Measurements from ENCODE around the gene CTRB2. TPM values are rescaled to one million over a fixed set of nuclear protein-coding genes. Genes with fewer than 3 reads are reported as not detected.
A peak's percentile ranks its signal among the peaks of the same experiment; 100 is the strongest.

Gene CTRB2
- total RNA-seq, 1 donor from 2014 or later, result not detected

GRCh38 chr16:75248142-75248535 lies 41.2 kb upstream of the CTRB2 start:
- Mint-ChIP-seq H3K9me3 (no peaks in the 10 kb centered on the region), H3K27me3 (ENCODE audit: low read depth) (peaks cover 7% of the 10 kb centered on the region), H3K4me3 (peak overlapping the region; percentile 78), H3K27ac (ENCODE audit: unreplicated experiment) (peak overlapping the region; percentile 1), H3K4me1 (peaks cover 68% of the 10 kb centered on the region), H3K36me3 (ENCODE audit: low read depth) (no peaks in the 10 kb centered on the region)
- DNase-seq (ENCODE audit: low read depth, low spot score), result no peak
- no peak for TF ChIP-seq CTCF (conservative IDR thresholded peaks at IDR 0.05)

GRCh38 chr16:75247249-75247648 lies 40.3 kb upstream of the CTRB2 start:
- no peak for TF ChIP-seq CTCF (conservative IDR thresholded peaks at IDR 0.05)
- Mint-ChIP-seq H3K4me3 (peak overlapping the region; percentile 78), H3K36me3 (ENCODE audit: low read depth) (no peaks in the 10 kb centered on the region), H3K9me3 (no peaks in the 10 kb centered on the region), H3K27ac (ENCODE audit: unreplicated experiment) (no peak overlapping the region), H3K27me3 (ENCODE audit: low read depth) (peaks cover 7% of the 10 kb centered on the region), H3K4me1 (peaks cover 71% of the 10 kb centered on the region)
- no peak for DNase-seq (ENCODE audit: low read depth, low spot score)

DNA sequence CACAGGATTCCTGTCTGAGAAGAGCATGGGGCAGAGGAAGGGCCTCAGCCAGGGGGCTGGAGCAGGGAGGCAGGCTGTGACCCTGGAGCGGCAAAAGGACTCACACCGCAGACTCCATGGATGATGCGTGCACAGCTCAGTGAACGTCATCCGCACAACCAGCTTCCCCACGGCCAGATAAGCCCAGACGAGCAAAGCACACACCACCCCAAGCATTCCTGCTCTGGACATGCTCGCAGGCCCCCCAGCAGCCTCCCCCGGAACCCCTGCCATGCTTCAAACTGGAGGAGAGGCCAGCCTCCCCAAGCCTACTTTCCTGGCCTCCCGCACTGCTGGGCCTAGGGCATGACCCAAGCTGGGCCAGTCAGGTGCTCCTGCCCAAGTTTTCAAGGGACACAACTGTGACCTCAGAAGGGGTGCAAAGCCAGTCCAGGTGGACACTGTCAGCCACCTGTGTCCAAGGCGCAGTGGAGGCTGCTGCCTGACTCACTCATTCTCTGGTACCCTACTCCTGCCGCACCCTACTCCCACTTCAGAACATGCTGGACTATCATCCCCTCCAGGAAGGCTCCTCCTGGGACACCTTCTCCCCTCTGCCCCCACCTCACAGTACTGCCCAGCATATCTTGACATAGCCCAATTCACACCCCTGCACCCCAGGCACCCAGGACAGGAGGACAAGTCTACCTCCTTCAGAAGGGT lies 39.7 kb upstream of the CTRB2 start:
- DNase-seq (ENCODE audit: low read depth, low spot score), result no peak
- no peak for TF ChIP-seq CTCF (conservative IDR thresholded peaks at IDR 0.05)
- H3K4me3 Mint-ChIP-seq, result peak overlapping the region; percentile 78
- H3K9me3 Mint-ChIP-seq, result no peaks in the 10 kb centered on the region
- no peaks in the 10 kb centered on the region for H3K36me3 Mint-ChIP-seq (ENCODE audit: low read depth)
- H3K27me3 Mint-ChIP-seq (ENCODE audit: low read depth), result peaks cover 7% of the 10 kb centered on the region
- peak overlapping the region; percentile 95 for H3K27ac Mint-ChIP-seq (ENCODE audit: unreplicated experiment)
- peaks cover 65% of the 10 kb centered on the region for H3K4me1 Mint-ChIP-seq

GRCh38 chr16:75244844-75245758 lies 38.1 kb upstream of the CTRB2 start:
- no peak for DNase-seq (ENCODE audit: low read depth, low spot score)
- Mint-ChIP-seq H3K4me3 (peak overlapping the region; percentile 69), H3K27ac (ENCODE audit: unreplicated experiment) (peak overlapping the region; percentile 94)

More at GRCh38 chr16:75244844-75245758, 38.1 kb upstream of the CTRB2 start:
- H3K4me1 Mint-ChIP-seq, result peaks cover 71% of the 10 kb centered on the region
- H3K36me3 Mint-ChIP-seq (ENCODE audit: low read depth), result no peaks in the 10 kb centered on the region
- H3K27me3 Mint-ChIP-seq (ENCODE audit: low read depth), result peaks cover 2% of the 10 kb centered on the region
- TF ChIP-seq CTCF (conservative IDR thresholded peaks at IDR 0.05), result no peak
- no peaks in the 10 kb centered on the region for H3K9me3 Mint-ChIP-seq
